ENCODE measurements around the gene ZNF436.

The ZNF436 gene

GRCh38 chr1:23403038-23403336 lies 33.4 kb upstream of the ZNF436 start:
- Histone ChIP-seq H3K27me3 (ENCODE audit: control insufficient read depth in 5 of 5, insufficient read depth in 4 of 5, low read length in 5 of 5) (no peaks in the 10 kb centered on the region), H3K36me3 (ENCODE audit: control insufficient read depth in 5 of 5, insufficient read depth in 5 of 5, low read length in 5 of 5) (peaks cover 0 to 4% (median 0%) of the 10 kb centered on the region in 5 donors), H3K9ac (ENCODE audit: low read length in 5 of 5) (no peak overlapping the region), H3K27ac (ENCODE audit: low read depth, low read length) (peak overlapping the region; percentile 42), H3K9me3 (ENCODE audit: control insufficient read depth in 5 of 5, low read length in 5 of 5) (no peaks in the 10 kb centered on the region), H3K4me3 (ENCODE audit: low read depth in 1 of 5, low read length in 5 of 5) (no peak overlapping the region), H3K4me1 (ENCODE audit: control insufficient read depth in 5 of 5, insufficient read depth in 5 of 5, low read length in 5 of 5) (peaks cover 6 to 36% (median 28%) of the 10 kb centered on the region in 5 donors)

- H3K4me3 ChIP-seq (ENCODE audit: low read depth in 1 of 5, low read length in 5 of 5), result no peak overlapping the region
- H3K4me1 ChIP-seq (ENCODE audit: control insufficient read depth in 5 of 5, insufficient read depth in 5 of 5, low read length in 5 of 5), result peaks cover 6 to 36% (median 28%) of the 10 kb centered on the region in 5 donors
- no peak overlapping the region for H3K9ac ChIP-seq (ENCODE audit: low read length in 5 of 5)
- H3K27me3 ChIP-seq (ENCODE audit: control insufficient read depth in 5 of 5, insufficient read depth in 4 of 5, low read length in 5 of 5), result no peaks in the 10 kb centered on the region
- peaks cover 0 to 7% (median 2%) of the 10 kb centered on the region in 5 donors for H3K36me3 ChIP-seq (ENCODE audit: control insufficient read depth in 5 of 5, insufficient read depth in 5 of 5, low read length in 5 of 5)
- no peaks in the 10 kb centered on the region for H3K9me3 ChIP-seq (ENCODE audit: control insufficient read depth in 5 of 5, low read length in 5 of 5)
- peak overlapping the region; percentile 42 for H3K27ac ChIP-seq (ENCODE audit: low read depth, low read length)
Measured at GRCh38 chr1:23402286-23403037, 32.8 kb upstream of the ZNF436 start.

- H3K4me1 ChIP-seq (ENCODE audit: control insufficient read depth in 5 of 5, insufficient read depth in 5 of 5, low read length in 5 of 5), result peaks cover 6 to 36% (median 28%) of the 10 kb centered on the region in 5 donors
- H3K4me3 ChIP-seq (ENCODE audit: low read depth in 1 of 5, low read length in 5 of 5), result no peak overlapping the region
- peak overlapping the region; percentile 34 for H3K27ac ChIP-seq (ENCODE audit: low read depth, low read length)
- peaks cover 0 to 12% (median 5%) of the 10 kb centered on the region in 5 donors for H3K36me3 ChIP-seq (ENCODE audit: control insufficient read depth in 5 of 5, insufficient read depth in 5 of 5, low read length in 5 of 5)
- H3K9me3 ChIP-seq (ENCODE audit: control insufficient read depth in 5 of 5, low read length in 5 of 5), result no peaks in the 10 kb centered on the region
- no peaks in the 10 kb centered on the region for H3K27me3 ChIP-seq (ENCODE audit: control insufficient read depth in 5 of 5, insufficient read depth in 4 of 5, low read length in 5 of 5)
- peak overlapping the region in 1 of 5 donors; percentile 27 for H3K9ac ChIP-seq (ENCODE audit: low read length in 5 of 5)
Measured at GRCh38 chr1:23401313-23401712, 31.7 kb upstream of the ZNF436 start.

- H3K4me1 ChIP-seq (ENCODE audit: control insufficient read depth in 5 of 5, insufficient read depth in 5 of 5, low read length in 5 of 5), result peaks cover 6 to 36% (median 28%) of the 10 kb centered on the region in 5 donors
- peaks cover 0 to 9% (median 5%) of the 10 kb centered on the region in 5 donors for H3K36me3 ChIP-seq (ENCODE audit: control insufficient read depth in 5 of 5, insufficient read depth in 5 of 5, low read length in 5 of 5)
- no peak overlapping the region for H3K4me3 ChIP-seq (ENCODE audit: low read depth in 1 of 5, low read length in 5 of 5)
- peak overlapping the region in 1 of 5 donors; percentile 27 for H3K9ac ChIP-seq (ENCODE audit: low read length in 5 of 5)
- no peaks in the 10 kb centered on the region for H3K9me3 ChIP-seq (ENCODE audit: control insufficient read depth in 5 of 5, low read length in 5 of 5)
- no peaks in the 10 kb centered on the region for H3K27me3 ChIP-seq (ENCODE audit: control insufficient read depth in 5 of 5, insufficient read depth in 4 of 5, low read length in 5 of 5)
- peak overlapping the region; percentile 34 for H3K27ac ChIP-seq (ENCODE audit: low read depth, low read length)
Measured at GRCh38 chr1:23400324-23401114, 30.9 kb upstream of the ZNF436 start.

DNA sequence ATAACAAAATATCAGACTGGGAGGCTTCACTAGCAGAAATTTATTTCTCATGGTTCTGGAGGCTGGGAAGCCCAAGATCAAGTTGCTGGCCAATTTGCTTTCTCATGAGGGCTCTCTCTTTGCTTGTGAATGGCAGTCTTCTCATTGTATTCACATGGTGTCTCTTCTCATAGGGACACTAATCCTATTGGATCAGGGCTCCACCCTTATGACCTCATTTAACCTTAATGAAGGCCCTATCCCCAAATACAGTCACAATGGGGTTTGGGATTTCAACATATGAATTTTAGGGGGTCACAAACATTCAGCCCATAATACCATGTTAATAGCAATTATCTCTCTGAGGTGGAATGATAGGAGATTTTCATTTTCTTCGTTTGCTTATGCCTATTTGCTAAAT lies 29.6 kb upstream of the ZNF436 start:
- Histone ChIP-seq H3K9me3 (ENCODE audit: control insufficient read depth in 5 of 5, low read length in 5 of 5) (no peaks in the 10 kb centered on the region), H3K4me1 (ENCODE audit: control insufficient read depth in 5 of 5, insufficient read depth in 5 of 5, low read length in 5 of 5) (peaks cover 11 to 46% (median 37%) of the 10 kb centered on the region in 5 donors), H3K27ac (ENCODE audit: low read depth, low read length) (no peak overlapping the region), H3K36me3 (ENCODE audit: control insufficient read depth in 5 of 5, insufficient read depth in 5 of 5, low read length in 5 of 5) (peaks cover 0 to 9% (median 5%) of the 10 kb centered on the region in 5 donors), H3K4me3 (ENCODE audit: low read depth in 1 of 5, low read length in 5 of 5) (no peak overlapping the region), H3K27me3 (ENCODE audit: control insufficient read depth in 5 of 5, insufficient read depth in 4 of 5, low read length in 5 of 5) (no peaks in the 10 kb centered on the region), H3K9ac (ENCODE audit: low read length in 5 of 5) (no peak overlapping the region)

DNA sequence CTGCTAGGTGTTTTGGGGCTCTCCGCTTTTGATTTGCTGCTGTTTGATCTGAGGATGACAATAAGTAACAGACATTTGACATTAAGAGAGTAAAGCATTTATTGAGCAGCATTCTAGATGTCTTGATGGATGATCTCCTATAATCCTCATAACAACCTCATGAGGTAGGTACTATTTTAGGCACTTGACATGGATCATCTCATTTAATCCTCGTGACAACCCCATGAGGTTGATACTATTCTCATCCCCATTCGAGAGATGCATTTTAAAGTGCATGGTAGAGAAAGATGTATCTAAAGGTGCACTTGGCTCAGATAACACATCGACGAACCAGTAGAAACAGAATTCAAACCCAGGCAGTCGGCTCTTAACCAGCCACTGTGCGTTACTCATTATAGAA lies 28.3 kb upstream of the ZNF436 start:
- no peaks in the 10 kb centered on the region for H3K9me3 ChIP-seq (ENCODE audit: control insufficient read depth in 5 of 5, low read length in 5 of 5)
- no peak overlapping the region for H3K27ac ChIP-seq (ENCODE audit: low read depth, low read length)
- no peak overlapping the region for H3K4me3 ChIP-seq (ENCODE audit: low read depth in 1 of 5, low read length in 5 of 5)
- H3K9ac ChIP-seq (ENCODE audit: low read length in 5 of 5), result no peak overlapping the region
- peaks cover 8 to 45% (median 36%) of the 10 kb centered on the region in 5 donors for H3K4me1 ChIP-seq (ENCODE audit: control insufficient read depth in 5 of 5, insufficient read depth in 5 of 5, low read length in 5 of 5)
- H3K36me3 ChIP-seq (ENCODE audit: control insufficient read depth in 5 of 5, insufficient read depth in 5 of 5, low read length in 5 of 5), result peaks cover 0 to 9% (median 5%) of the 10 kb centered on the region in 5 donors
- no peaks in the 10 kb centered on the region for H3K27me3 ChIP-seq (ENCODE audit: control insufficient read depth in 5 of 5, insufficient read depth in 4 of 5, low read length in 5 of 5)

- Histone ChIP-seq H3K4me1 (ENCODE audit: control insufficient read depth in 5 of 5, insufficient read depth in 5 of 5, low read length in 5 of 5) (peaks cover 8 to 37% (median 33%) of the 10 kb centered on the region in 5 donors), H3K27ac (ENCODE audit: low read depth, low read length) (no peak overlapping the region), H3K36me3 (ENCODE audit: control insufficient read depth in 5 of 5, insufficient read depth in 5 of 5, low read length in 5 of 5) (peaks cover 0 to 9% (median 5%) of the 10 kb centered on the region in 5 donors)
Measured at GRCh38 chr1:23396380-23396779, 26.7 kb upstream of the ZNF436 start.

GRCh38 chr1:23395849-23396248 lies 26.2 kb upstream of the ZNF436 start:
- Histone ChIP-seq H3K9me3 (ENCODE audit: control insufficient read depth in 5 of 5, low read length in 5 of 5) (no peaks in the 10 kb centered on the region), H3K4me3 (ENCODE audit: low read depth in 1 of 5, low read length in 5 of 5) (no peak overlapping the region), H3K36me3 (ENCODE audit: control insufficient read depth in 5 of 5, insufficient read depth in 5 of 5, low read length in 5 of 5) (peaks cover 0 to 9% (median 5%) of the 10 kb centered on the region in 5 donors), H3K9ac (ENCODE audit: low read length in 5 of 5) (no peak overlapping the region), H3K4me1 (ENCODE audit: control insufficient read depth in 5 of 5, insufficient read depth in 5 of 5, low read length in 5 of 5) (peaks cover 8 to 33% (median 32%) of the 10 kb centered on the region in 5 donors), H3K27ac (ENCODE audit: low read depth, low read length) (no peak overlapping the region), H3K27me3 (ENCODE audit: control insufficient read depth in 5 of 5, insufficient read depth in 4 of 5, low read length in 5 of 5) (no peaks in the 10 kb centered on the region)

More at GRCh38 chr1:23396380-23396779, 26.7 kb upstream of the ZNF436 start:
- no peak overlapping the region for H3K9ac ChIP-seq (ENCODE audit: low read length in 5 of 5)
- no peaks in the 10 kb centered on the region for H3K27me3 ChIP-seq (ENCODE audit: control insufficient read depth in 5 of 5, insufficient read depth in 4 of 5, low read length in 5 of 5)
- no peak overlapping the region for H3K4me3 ChIP-seq (ENCODE audit: low read depth in 1 of 5, low read length in 5 of 5)
- no peaks in the 10 kb centered on the region for H3K9me3 ChIP-seq (ENCODE audit: control insufficient read depth in 5 of 5, low read length in 5 of 5)

- Histone ChIP-seq H3K27me3 (ENCODE audit: control insufficient read depth in 5 of 5, insufficient read depth in 4 of 5, low read length in 5 of 5) (no peaks in the 10 kb centered on the region), H3K27ac (ENCODE audit: low read depth, low read length) (peak overlapping the region; percentile 81), H3K9me3 (ENCODE audit: control insufficient read depth in 5 of 5, low read length in 5 of 5) (no peaks in the 10 kb centered on the region), H3K36me3 (ENCODE audit: control insufficient read depth in 5 of 5, insufficient read depth in 5 of 5, low read length in 5 of 5) (peaks cover 0 to 9% (median 5%) of the 10 kb centered on the region in 5 donors), H3K4me1 (ENCODE audit: control insufficient read depth in 5 of 5, insufficient read depth in 5 of 5, low read length in 5 of 5) (peaks cover 8 to 27% (median 26%) of the 10 kb centered on the region in 5 donors), H3K9ac (ENCODE audit: low read length in 5 of 5) (peak overlapping the region in 3 of 5 donors; percentile 11 to 55 (median 33)), H3K4me3 (ENCODE audit: low read depth in 1 of 5, low read length in 5 of 5) (no peak overlapping the region)
Measured at GRCh38 chr1:23395154-23395724, 25.6 kb upstream of the ZNF436 start.
